BJ (cell line): ENCODE results near the gene SHANK2. TPM values are rescaled to one million over a fixed set of nuclear protein-coding genes. Genes with fewer than 3 reads are reported as not detected.

ENCODE experiments used
- CTCF ChIA-PET: fragments of 350-600 bp; formaldehyde crosslinking; extraction: SDS; loops from one replicate; lab custom pipeline; 2021; ENCODE audit warnings: antibody characterized with exemption, inconsistent platforms; lab: Yijun Ruan, JAX
- POLR2A ChIA-PET: fragments of 300-600 bp; sonication (Branson Sonifier 250); formaldehyde crosslinking; extraction: SDS; loops from one replicate; lab custom pipeline; 2021; ENCODE audit warnings: antibody characterized with exemption; lab: Charles Lee
- DNase-seq: peaks from one replicate; pipeline ENCODE4 v3.0.0-alpha.2; 2011; ENCODE audit warnings: low read depth
- H3K27me3 ChIP-seq: 2 replicates; pipeline ENCODE4 v1.6.0; 2011; ENCODE audit warnings: low read length; ENCODE audit not compliant: control insufficient read depth, insufficient read depth
- H3K36me3 ChIP-seq: 2 replicates; pipeline ENCODE4 v1.5.1; 2011; ENCODE audit warnings: low read length; ENCODE audit not compliant: control insufficient read depth, insufficient read depth
- H3K4me3 ChIP-seq: 2 replicates; pipeline ENCODE4 v1.5.1; 2011; ENCODE audit warnings: low read depth, mild to moderate bottlenecking, control low read depth, low read length
- CTCF ChIP-seq: IDR thresholded peaks from 2 replicates; pipeline ENCODE4 v1.5.1; 2011; ENCODE audit warnings: low read depth, mild to moderate bottlenecking, control low read depth, inconsistent platforms, low read length, moderate library complexity; ENCODE audit not compliant: insufficient read depth
- polyA plus RNA-seq: library from polyadenylated mRNA; depleted of rRNA; stranded (reverse); fragments of >200 nt; gene quantifications from 2 replicates; pipeline ENCODE4 v1.2.3, GENCODE V29; 2011

Gene SHANK2
- polyA plus RNA-seq, 1 experiment = 0.37 TPM

- CTCF ChIA-PET = no interaction called here
- TF ChIP-seq CTCF = no peak
- Histone ChIP-seq H3K27me3 (peaks cover 24% of the 10 kb centered on the region), H3K4me3 (no peak overlapping the region), H3K36me3 (no peaks in the 10 kb centered on the region)
- POLR2A ChIA-PET = no interaction called here
- DNase-seq = no peak
These were observed 6.6 kb downstream of the SHANK2 start for GRCh38 chr11:71245601-71246391.

GRCh38 chr11:71244116-71244810 is 8.1 kb downstream of the SHANK2 start:
- POLR2A ChIA-PET = no interaction called here
- DNase-seq = no peak
- Histone ChIP-seq H3K4me3 (no peak overlapping the region), H3K36me3 (no peaks in the 10 kb centered on the region), H3K27me3 (peaks cover 15% of the 10 kb centered on the region)
- no peak for TF ChIP-seq CTCF
- CTCF ChIA-PET = interaction anchor here (0.6 kb wide), 2 partner anchors 8 to 50 kb away, joined by 3 read pairs; partner anchors contain the start of gene SHANK2

- peaks cover 9% of the 10 kb centered on the region for H3K27me3 ChIP-seq
- H3K36me3 ChIP-seq = no peaks in the 10 kb centered on the region
- H3K4me3 ChIP-seq = no peak overlapping the region
- TF ChIP-seq CTCF = no peak
- CTCF ChIA-PET = no interaction called here
- POLR2A ChIA-PET = no interaction called here
- DNase-seq = no peak
These were observed 10.0 kb downstream of the SHANK2 start for GRCh38 chr11:71242391-71242790.

GRCh38 chr11:71241721-71242259 is 10.6 kb downstream of the SHANK2 start:
- Histone ChIP-seq H3K4me3 (no peak overlapping the region), H3K36me3 (no peaks in the 10 kb centered on the region), H3K27me3 (peaks cover 9% of the 10 kb centered on the region)
- no peak for DNase-seq
- CTCF ChIA-PET = interaction anchor here (1.0 to 4.2 kb wide), 3 partner anchors 10 to 94 kb away, joined by 3 to 26 read pairs (median 3); partner anchors contain the start of gene SHANK2
- no peak for TF ChIP-seq CTCF
- POLR2A ChIA-PET = interaction anchor here (0.6 kb wide), 1 partner anchor 34 kb away, joined by 7 read pairs; no protein-coding TSS in a partner anchor
